Trophoblast cell (in vitro differentiated cells and primary cell): ENCODE measurements around the gene DIAPH3.
A peak's percentile ranks its signal among the peaks of the same experiment; 100 is the strongest.

Experiments used
- DNase-seq, 2 donors: peaks; one replicate each; pipeline ENCODE4 v3.0.0-alpha.2; 2016
- H2AFZ ChIP-seq: 2 replicates; pipeline ENCODE4 v1.6.1; 2013; ENCODE audit warnings: low read length, moderate library complexity, mild to moderate bottlenecking; ENCODE audit not compliant: insufficient read depth, poor library complexity
- H2AK5ac ChIP-seq: 2 replicates; pipeline ENCODE4 v1.6.1; 2013; ENCODE audit warnings: mild to moderate bottlenecking, low read length
- H2BK120ac ChIP-seq: 2 replicates; pipeline ENCODE4 v1.6.1; 2013; ENCODE audit warnings: low read length, mild to moderate bottlenecking, moderate library complexity; ENCODE audit not compliant: insufficient read depth, poor library complexity
- H2BK12ac ChIP-seq: 2 replicates; pipeline ENCODE4 v1.6.1; 2013; ENCODE audit warnings: mild to moderate bottlenecking, low read length, moderate library complexity
- H2BK5ac ChIP-seq: 2 replicates; pipeline ENCODE4 v1.6.1; 2013; ENCODE audit warnings: low read length, low read depth, moderate library complexity, mild to moderate bottlenecking; ENCODE audit not compliant: poor library complexity
- H3K14ac ChIP-seq: 2 replicates; pipeline ENCODE4 v1.6.1; 2013; ENCODE audit warnings: mild to moderate bottlenecking, low read length
- H3K18ac ChIP-seq: 2 replicates; pipeline ENCODE4 v1.6.1; 2013; ENCODE audit warnings: mild to moderate bottlenecking, low read length
- H3K23ac ChIP-seq: 2 replicates; pipeline ENCODE4 v1.6.1; 2013; ENCODE audit warnings: low read length
- H3K27ac ChIP-seq: 2 replicates; pipeline ENCODE4 v1.5.1; 2013; ENCODE audit warnings: low read depth, mild to moderate bottlenecking, inconsistent platforms, low read length, moderate library complexity
- H3K27me3 ChIP-seq: 2 replicates; pipeline ENCODE4 v1.6.1; 2013; ENCODE audit warnings: inconsistent platforms, mild to moderate bottlenecking, low read length, moderate library complexity; ENCODE audit not compliant: insufficient read depth
- H3K36me3 ChIP-seq, 2 experiments: 1 replicate in 1 of 2; 2 replicates in 1 of 2; pipeline ENCODE4 v1.6.1; 2013; ENCODE audit warnings: low read length in 2 of 2, mild to moderate bottlenecking in 2 of 2, moderate library complexity in 1 of 2; ENCODE audit not compliant: insufficient read depth in 2 of 2, control insufficient read depth in 1 of 2
- H3K4ac ChIP-seq: 2 replicates; pipeline ENCODE4 v1.6.1; 2013; ENCODE audit warnings: low read depth, mild to moderate bottlenecking, low read length, moderate library complexity
- H3K4me1 ChIP-seq, 2 experiments: 1 replicate in 1 of 2; 2 replicates in 1 of 2; pipeline ENCODE4 v1.6.1; 2013; ENCODE audit warnings: low read length in 2 of 2, mild to moderate bottlenecking in 2 of 2, moderate library complexity in 1 of 2; ENCODE audit not compliant: insufficient read depth in 2 of 2, control insufficient read depth in 1 of 2
- H3K4me2 ChIP-seq: 2 replicates; pipeline ENCODE4 v1.6.1; 2013; ENCODE audit warnings: inconsistent platforms, mild to moderate bottlenecking, low read length, moderate library complexity
- H3K4me3 ChIP-seq: 2 replicates; pipeline ENCODE4 v1.5.1; 2013; ENCODE audit warnings: mild to moderate bottlenecking, low read depth, low read length, inconsistent platforms
- H3K79me1 ChIP-seq: one replicate; pipeline ENCODE4 v1.6.1; 2013; ENCODE audit warnings: low read length
- H3K79me2 ChIP-seq: 2 replicates; pipeline ENCODE4 v1.6.1; 2013; ENCODE audit warnings: low read length, mild to moderate bottlenecking; ENCODE audit not compliant: control insufficient read depth, insufficient read depth, poor library complexity
- H3K9ac ChIP-seq: 2 replicates; pipeline ENCODE4 v1.6.1; 2013; ENCODE audit warnings: mild to moderate bottlenecking, low read length
- H3K9me3 ChIP-seq: 2 replicates; pipeline ENCODE4 v1.6.1; 2013; ENCODE audit warnings: low read depth, mild to moderate bottlenecking, control low read depth, inconsistent platforms, low read length; ENCODE audit not compliant: insufficient read depth
- H4K12ac ChIP-seq: 2 replicates; pipeline ENCODE4 v1.6.1; 2013; ENCODE audit warnings: low read depth, mild to moderate bottlenecking, low read length, moderate library complexity
- H4K8ac ChIP-seq: 2 replicates; pipeline ENCODE4 v1.6.1; 2013; ENCODE audit warnings: low read depth, mild to moderate bottlenecking, low read length, moderate library complexity
- H4K91ac ChIP-seq: one replicate; pipeline ENCODE4 v1.6.1; 2013; ENCODE audit warnings: low read depth, mild to moderate bottlenecking, low read length, moderate library complexity
- WGBS: extraction: QIAGEN DNeasy Blood & Tissue Kit; methylation state at CpG from one replicate; pipeline ENCODE4 v1.1.7; 2013; ENCODE audit warnings: missing lambda C conversion rate; ENCODE audit not compliant: insufficient read length, insufficient coverage; ENCODE audit errors: extremely low coverage; 5-methylcytosine and 5-hydroxymethylcytosine counted together

DIAPH3 gene

GRCh38 chr13:59680429-59681024, 483.2 kb downstream of the DIAPH3 start:
- Histone ChIP-seq H3K36me3 (no peaks in the 10 kb centered on the region), H3K18ac (no peak overlapping the region)

GRCh38 chr13:59679254-59679653, 484.5 kb downstream of the DIAPH3 start:
- Histone ChIP-seq H3K9ac (no peak overlapping the region), H3K4me3 (no peak overlapping the region), H2AK5ac (no peak overlapping the region), H3K23ac (no peak overlapping the region), H3K79me2 (no peaks in the 10 kb centered on the region), H3K27ac (no peak overlapping the region), H3K4me1 (peaks cover 0 to 2% of the 10 kb centered on the region in 2 experiments), H4K12ac (no peak overlapping the region), H4K91ac (no peak overlapping the region), H3K36me3 (no peaks in the 10 kb centered on the region), H2AFZ (no peak overlapping the region), H3K18ac (no peak overlapping the region), H3K79me1 (peaks cover 2% of the 10 kb centered on the region), H3K9me3 (no peaks in the 10 kb centered on the region), H4K8ac (no peak overlapping the region), H2BK120ac (no peak overlapping the region), H3K27me3 (no peaks in the 10 kb centered on the region), H3K14ac (no peak overlapping the region), H2BK12ac (no peak overlapping the region), H3K4me2 (no peak overlapping the region), H3K4ac (no peak overlapping the region), H2BK5ac (no peak overlapping the region)
- WGBS, result no CpG with 5 or more reads among the region's 1 CpG
- no peak for DNase-seq

More at GRCh38 chr13:59680429-59681024, 483.2 kb downstream of the DIAPH3 start:
- H2BK12ac ChIP-seq, result no peak overlapping the region
- peak; percentile 13 to 86 for DNase-seq
- H3K79me1 ChIP-seq, result no peaks in the 10 kb centered on the region
- no peak overlapping the region for H2BK5ac ChIP-seq
- no peaks in the 10 kb centered on the region for H3K79me2 ChIP-seq
- no CpG with 5 or more reads among the region's 7 CpGs for WGBS
- no peaks in the 10 kb centered on the region for H3K27me3 ChIP-seq
- no peak overlapping the region for H3K14ac ChIP-seq
- no peak overlapping the region for H4K8ac ChIP-seq
- no peak overlapping the region for H2AFZ ChIP-seq
- no peak overlapping the region for H4K91ac ChIP-seq
- no peak overlapping the region for H3K4me2 ChIP-seq
- H3K9me3 ChIP-seq, result no peaks in the 10 kb centered on the region
- no peak overlapping the region for H2BK120ac ChIP-seq
- no peak overlapping the region for H4K12ac ChIP-seq
- H3K9ac ChIP-seq, result no peak overlapping the region
- H3K4me1 ChIP-seq, result no peaks in the 10 kb centered on the region
- no peak overlapping the region for H3K27ac ChIP-seq
- H2AK5ac ChIP-seq, result no peak overlapping the region
- H3K4ac ChIP-seq, result no peak overlapping the region
- H3K23ac ChIP-seq, result no peak overlapping the region
- no peak overlapping the region for H3K4me3 ChIP-seq

GRCh38 chr13:59677966-59678814, 485.5 kb downstream of the DIAPH3 start:
- no peak overlapping the region for H2AK5ac ChIP-seq
- no peak overlapping the region for H2BK120ac ChIP-seq
- H3K4me1 ChIP-seq, result peaks cover 0 to 2% of the 10 kb centered on the region in 2 experiments
- DNase-seq, result peak; percentile 29 to 87
- H3K23ac ChIP-seq, result no peak overlapping the region
- H3K79me1 ChIP-seq, result peaks cover 2% of the 10 kb centered on the region
- H4K91ac ChIP-seq, result no peak overlapping the region
- H2AFZ ChIP-seq, result no peak overlapping the region
- no peaks in the 10 kb centered on the region for H3K27me3 ChIP-seq
- no peak overlapping the region for H2BK5ac ChIP-seq
- no peak overlapping the region for H3K4me2 ChIP-seq
- H3K9ac ChIP-seq, result no peak overlapping the region
- H3K9me3 ChIP-seq, result no peaks in the 10 kb centered on the region
- no peak overlapping the region for H2BK12ac ChIP-seq
- H3K79me2 ChIP-seq, result no peaks in the 10 kb centered on the region
- no peak overlapping the region for H3K4ac ChIP-seq
- H3K4me3 ChIP-seq, result no peak overlapping the region
- no peaks in the 10 kb centered on the region for H3K36me3 ChIP-seq
- H3K18ac ChIP-seq, result no peak overlapping the region
- no peak overlapping the region for H4K12ac ChIP-seq
- no peak overlapping the region for H3K27ac ChIP-seq
- no peak overlapping the region for H3K14ac ChIP-seq
- H4K8ac ChIP-seq, result no peak overlapping the region
- no CpG with 5 or more reads among the region's 6 CpGs for WGBS

GRCh38 chr13:59677430-59677829, 486.3 kb downstream of the DIAPH3 start:
- no peak overlapping the region for H3K23ac ChIP-seq

More at GRCh38 chr13:59677430-59677829, 486.3 kb downstream of the DIAPH3 start:
- Histone ChIP-seq H3K79me1 (peaks cover 2% of the 10 kb centered on the region), H3K36me3 (no peaks in the 10 kb centered on the region), H2BK120ac (no peak overlapping the region), H2AK5ac (no peak overlapping the region), H3K18ac (no peak overlapping the region), H3K4ac (no peak overlapping the region), H3K4me1 (peaks cover 0 to 2% of the 10 kb centered on the region in 2 experiments), H2AFZ (no peak overlapping the region), H2BK12ac (no peak overlapping the region), H3K9ac (no peak overlapping the region), H4K8ac (no peak overlapping the region), H4K12ac (no peak overlapping the region), H3K4me2 (no peak overlapping the region), H3K27me3 (no peaks in the 10 kb centered on the region), H3K14ac (no peak overlapping the region), H4K91ac (no peak overlapping the region), H2BK5ac (no peak overlapping the region), H3K79me2 (no peaks in the 10 kb centered on the region), H3K9me3 (no peaks in the 10 kb centered on the region), H3K4me3 (no peak overlapping the region), H3K27ac (no peak overlapping the region)
- DNase-seq, result no peak
